GM21528 (cell line): ENCODE results near the gene AP2S1.
"Not testable (repeated sequence)": the region's sequence is repeated elsewhere in the genome, so short reads cannot be mapped to it uniquely, and the experiment has no call there.

Experiments
- ATAC-seq: cut with Tn5 transposase; IDR thresholded peaks from one replicate; pipeline ENCODE4 v1.9.1; 2021; ENCODE audit warnings: mild to moderate bottlenecking, moderate library complexity; ENCODE audit not compliant: unreplicated experiment, low FRiP score

Gene AP2S1

DNA sequence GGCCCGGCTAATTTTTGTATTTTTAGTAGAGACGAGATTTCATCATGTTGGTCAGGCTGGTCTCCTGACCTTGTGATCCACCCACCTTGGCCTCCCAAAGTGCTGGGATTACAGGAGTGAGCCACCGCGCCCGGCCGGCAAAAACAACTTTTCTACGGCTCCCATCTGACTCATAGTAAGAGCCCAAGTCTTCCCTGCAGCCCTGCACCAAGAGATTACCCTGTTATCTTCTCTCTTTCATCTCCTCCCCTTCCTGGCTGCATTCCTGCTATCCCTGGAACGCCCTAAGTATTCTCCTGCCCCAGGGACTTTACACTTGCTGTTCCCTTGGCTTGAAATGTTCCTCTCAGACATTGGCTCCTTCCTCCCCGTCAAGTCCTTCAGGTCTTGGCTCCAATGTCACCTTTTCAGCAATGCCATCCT, 6.6 kb downstream of the AP2S1 start:
- no peak for ATAC-seq

DNA sequence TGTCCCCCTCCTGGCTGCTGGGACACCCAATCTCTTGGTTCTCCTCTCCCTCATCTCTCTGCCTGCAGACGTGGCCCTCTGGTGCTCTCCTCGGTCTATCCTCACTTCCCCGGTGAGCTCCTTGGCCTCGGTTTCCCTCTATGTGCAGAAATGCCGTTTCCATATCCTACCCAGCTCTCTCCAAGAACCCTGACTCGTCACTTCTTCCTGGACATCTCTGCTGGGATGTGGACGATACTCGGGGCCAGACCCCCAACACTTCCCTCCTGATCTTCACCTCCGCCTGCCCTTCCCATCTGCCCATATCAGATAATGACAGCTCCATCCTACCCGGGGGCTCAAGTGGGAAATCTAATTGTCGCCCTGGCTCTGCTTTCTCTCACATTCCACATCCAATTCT, 7.9 kb downstream of the AP2S1 start:
- ATAC-seq = no peak

DNA sequence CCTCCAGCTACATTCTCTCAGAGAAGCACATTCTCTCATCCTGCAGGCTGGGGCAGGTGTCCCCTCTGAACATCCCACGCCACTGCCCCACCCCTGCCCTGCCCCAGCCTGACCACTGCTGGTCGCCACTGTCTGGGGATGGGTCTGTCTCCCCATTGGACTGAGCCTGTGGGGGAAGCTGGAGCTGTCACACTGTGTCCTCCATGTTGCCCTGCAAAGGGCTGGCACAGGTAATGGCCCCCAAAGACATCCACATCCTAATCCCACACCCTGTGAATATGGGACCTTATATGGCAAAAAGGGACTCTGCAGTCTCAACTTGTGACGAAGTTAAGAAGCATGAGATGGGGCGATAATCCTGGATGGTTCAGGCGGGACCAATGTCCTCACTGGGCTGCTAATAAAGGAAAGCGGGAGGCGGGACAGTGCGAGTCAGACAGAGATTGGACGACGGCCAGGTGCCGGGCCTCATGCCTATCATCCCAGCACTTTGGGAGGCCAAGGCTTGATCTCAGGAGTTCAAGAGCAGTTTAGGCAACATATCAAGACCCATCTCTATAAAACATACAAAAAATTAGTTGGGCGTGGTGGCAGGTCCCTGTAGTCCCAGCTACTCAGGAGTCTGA, 9.1 kb downstream of the AP2S1 start:
- no peak for ATAC-seq

DNA sequence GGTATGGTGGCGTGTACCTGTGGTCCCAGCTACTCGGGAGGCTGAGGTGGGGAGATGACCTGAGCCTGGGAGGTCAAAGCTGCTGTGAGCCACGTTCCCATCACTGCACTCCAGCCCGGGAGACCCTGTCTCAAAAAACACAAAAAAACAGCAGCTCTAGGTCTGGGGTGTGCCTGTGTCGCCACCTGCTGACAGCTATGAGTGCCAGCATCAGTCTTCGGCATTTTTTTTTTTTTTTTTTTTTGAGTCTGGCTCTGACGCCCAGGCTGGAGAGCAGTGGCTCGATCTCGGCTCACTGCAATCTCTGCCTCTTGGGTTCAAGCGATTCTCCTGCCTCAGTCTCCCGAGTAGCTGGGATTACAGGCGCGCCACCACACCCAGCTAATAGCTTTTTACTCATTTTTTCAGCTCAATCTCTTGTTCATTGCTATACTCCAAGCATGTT, 10.1 kb downstream of the AP2S1 start:
- no peak for ATAC-seq

DNA sequence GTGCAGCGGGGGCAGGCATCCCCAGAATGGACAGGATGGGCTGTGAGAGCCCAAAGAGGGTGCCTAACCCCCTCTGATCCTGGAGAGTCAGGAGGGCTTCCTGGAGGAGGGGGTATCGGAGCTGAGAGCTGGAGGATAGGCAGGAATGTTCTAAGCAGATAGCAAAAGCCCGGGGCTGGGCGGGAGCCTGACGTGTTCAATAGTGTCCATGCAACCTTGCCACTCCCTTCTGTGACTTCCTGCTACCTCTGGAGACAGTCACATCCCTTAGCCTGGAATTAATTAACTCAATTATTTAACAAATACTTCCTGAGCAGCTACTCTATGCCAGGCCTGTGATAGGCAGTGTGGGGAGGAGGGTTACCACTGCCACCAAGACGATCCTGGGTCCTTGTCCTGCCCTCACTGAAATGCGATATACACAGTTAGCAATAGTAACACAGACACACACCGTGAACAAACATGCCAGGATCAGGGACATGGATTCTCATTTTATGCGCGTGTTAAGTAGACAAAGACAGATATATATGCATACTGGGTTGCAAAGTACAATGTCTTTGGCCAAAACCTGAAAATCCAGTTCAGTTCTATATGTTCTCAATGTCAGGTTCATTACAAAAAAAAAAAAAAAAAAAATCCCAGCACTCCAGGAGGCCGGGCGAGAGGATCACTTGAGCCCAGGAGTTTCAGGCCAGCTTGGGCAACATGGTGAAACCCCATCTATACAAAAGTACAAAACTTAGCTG, 10.7 kb downstream of the AP2S1 start:
- no peak for ATAC-seq

DNA sequence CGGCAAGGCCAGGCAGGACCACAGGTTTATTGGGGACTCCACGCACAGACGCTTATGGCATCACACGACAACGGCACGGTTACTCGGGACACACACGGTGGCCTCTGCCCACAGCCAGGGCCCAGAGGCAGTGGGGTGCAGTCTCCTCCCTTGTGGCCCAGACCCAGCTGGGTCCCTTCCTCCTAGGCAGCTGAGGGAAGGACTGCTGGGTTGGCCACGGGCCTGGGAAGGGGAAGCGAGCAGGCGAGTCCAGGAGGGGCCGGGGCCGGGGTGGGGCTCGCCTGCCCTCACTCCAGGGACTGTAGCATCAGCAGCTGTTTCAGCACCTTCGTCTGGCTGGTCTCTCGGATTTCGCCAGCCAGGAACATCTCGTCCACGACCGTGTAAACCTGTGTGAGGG, 12.5 kb downstream of the AP2S1 start:
- no peak for ATAC-seq

DNA sequence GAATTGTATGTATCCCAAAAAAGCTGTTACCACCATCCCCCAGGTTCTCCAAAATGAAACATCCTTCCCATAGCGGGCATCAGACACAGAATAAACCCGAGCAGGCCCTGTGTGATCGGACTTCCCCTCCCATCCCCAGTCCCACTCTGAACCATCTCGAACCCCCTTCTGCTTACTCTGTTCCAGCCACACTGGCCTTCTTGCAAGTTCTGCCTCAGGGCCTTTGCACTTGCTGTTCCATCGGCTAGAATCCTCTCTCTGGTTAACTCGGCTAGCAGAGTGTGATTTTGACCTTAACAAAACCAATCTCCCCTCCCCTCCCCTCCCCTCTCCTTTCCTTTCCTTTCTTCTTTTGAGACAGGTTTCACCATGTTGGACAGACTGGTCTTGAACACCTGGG, 15.7 kb downstream of the AP2S1 start:
- no peak for ATAC-seq

DNA sequence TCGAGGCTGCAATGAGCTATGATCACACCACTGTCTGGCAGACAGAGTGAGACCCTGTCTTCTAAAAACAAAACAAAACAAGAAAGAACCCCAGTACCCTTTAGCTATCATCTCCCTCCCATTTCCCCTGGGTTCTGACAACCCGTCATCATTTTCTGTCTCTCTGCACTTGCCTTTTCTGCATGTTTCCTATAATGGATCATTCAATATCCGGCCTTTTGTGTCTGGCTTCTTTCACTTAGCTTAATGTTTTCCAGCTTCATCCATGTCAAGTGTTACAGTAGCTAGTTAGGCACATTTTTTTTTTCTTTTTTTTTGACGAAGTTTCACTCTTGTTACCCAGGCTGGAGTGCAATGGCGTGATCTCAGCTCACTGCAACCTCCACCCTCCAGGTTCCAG, 16.5 kb downstream of the AP2S1 start:
- ATAC-seq = no peak

DNA sequence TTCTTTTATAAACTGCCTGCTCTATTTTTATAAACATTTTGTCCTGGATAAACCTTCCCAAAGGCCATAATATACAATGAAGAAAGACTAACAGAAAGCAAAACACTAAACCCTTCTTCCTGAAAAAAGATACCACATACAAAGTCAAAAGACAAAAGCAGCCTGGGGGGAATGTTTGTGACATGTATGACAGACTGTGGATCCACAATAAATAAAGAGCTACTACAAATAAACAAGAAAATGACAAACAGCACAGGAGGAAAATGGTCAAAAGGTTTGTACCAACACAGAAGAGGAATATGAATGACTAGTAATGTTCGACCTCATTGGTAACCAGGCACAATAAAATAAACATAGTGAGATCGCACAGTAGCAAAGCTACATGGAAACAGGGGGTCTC, 19.8 kb downstream of the AP2S1 start:
- ATAC-seq = no peak

DNA sequence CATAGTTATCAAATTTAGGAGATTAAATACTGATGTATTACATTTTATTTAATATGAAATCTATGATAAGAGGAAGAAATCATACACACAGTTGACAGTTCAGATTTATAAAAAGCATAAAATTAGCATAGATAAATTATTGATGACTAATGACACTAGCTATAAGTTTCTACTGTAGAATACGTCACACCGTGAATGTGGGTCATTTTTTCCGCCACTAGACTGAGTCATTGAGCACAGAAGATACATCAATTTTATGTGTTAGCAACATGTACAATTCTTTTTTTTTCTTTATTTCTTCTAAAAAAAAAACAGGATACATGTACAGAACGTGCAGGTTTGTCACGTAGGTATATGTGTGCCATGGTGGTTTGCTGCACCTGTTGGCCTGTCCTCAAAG, 22.2 kb downstream of the AP2S1 start:
- ATAC-seq = no peak

DNA sequence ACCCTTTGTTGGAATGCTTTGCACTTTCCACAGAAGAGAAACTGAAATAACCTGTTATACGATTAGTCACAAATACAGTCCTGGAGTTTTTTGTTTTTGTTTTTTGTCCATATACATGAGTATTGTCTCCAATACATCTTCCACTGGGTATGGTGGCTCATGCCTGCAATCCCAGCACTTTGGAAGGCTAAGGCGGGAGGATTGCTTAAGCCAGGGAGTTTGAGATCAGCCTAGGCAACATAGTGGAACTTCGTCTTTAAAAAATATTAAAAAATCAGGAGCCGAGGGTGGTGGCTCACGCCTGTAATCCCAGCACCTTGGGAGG, 25.0 kb downstream of the AP2S1 start:
- no peak for ATAC-seq

DNA sequence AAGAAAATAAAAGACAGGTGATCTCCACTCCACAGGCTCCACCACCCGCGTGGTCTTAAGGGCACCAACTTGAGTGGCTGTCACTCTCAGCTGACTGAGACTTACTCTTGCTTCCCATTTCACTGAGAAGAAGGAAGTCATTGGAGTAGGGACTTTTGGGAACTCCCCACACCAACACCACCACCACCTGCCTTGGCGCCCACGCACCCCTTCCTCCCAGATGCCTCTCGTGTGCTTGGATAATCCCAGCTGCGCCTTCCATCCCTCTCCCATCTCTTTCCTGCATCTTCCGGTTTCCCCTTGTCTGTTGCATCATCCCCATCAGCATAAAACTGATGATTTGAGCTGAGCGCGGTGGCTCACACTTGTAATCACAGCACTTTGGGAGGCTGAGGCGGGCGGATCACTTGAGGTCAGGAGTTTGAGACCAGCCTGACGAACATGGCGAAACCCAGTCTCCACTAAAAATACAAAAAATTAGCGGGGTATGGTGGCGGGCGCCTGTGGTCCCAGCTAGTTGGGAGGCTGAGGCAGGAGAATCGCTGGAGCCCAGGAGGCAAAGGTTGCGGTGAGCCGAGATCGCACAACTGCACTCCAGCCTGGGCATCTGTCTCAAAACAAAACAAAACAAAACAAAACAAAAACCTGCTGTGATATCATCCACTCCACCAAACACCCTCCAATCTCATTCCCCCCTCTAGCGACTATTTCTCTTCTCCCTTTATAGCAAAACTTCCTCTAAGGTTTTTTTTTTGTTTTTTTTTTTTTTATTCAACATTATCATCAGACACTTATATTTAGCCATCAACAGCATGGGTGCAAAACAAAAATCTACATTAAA, 25.5 kb downstream of the AP2S1 start:
- no peak for ATAC-seq

DNA sequence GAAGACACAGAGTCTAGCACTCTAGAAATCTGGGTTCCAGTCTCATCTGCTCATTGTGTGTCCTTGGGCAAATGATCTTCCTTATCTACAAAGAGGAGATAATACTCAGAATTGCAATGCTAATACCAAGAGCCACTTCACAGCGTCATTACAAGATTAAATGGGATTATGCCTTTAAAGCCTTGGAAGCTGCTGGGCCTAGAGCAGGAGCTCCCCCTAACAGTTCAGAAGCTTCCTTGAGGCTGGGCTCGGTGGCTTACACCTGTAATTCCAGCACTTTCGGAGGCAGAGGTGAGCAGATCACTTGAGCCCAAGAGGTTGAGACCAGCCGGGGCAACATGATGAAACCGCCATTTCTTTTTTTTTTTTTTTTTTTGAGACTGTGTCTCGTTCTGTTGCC, 27.6 kb downstream of the AP2S1 start:
- no peak for ATAC-seq

DNA sequence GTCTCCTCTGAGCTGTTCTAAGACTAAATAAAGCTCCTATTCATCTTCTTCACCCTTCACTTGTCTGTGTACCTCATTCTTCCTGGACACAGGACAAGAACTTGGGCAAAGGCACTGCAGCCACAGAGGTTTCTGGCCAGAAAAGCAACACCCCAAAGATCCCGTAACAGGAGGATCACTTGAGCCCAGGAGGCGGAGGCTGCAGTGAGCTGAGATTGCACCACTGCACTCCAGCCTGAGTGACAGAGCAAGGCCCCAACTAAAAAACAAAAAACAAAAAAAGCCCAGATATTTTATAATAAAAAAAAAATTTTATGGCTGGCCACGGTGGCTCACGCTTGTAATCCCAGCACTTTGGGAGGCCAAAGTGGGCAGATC, 28.2 kb downstream of the AP2S1 start:
- not testable (repeated sequence) for ATAC-seq

DNA sequence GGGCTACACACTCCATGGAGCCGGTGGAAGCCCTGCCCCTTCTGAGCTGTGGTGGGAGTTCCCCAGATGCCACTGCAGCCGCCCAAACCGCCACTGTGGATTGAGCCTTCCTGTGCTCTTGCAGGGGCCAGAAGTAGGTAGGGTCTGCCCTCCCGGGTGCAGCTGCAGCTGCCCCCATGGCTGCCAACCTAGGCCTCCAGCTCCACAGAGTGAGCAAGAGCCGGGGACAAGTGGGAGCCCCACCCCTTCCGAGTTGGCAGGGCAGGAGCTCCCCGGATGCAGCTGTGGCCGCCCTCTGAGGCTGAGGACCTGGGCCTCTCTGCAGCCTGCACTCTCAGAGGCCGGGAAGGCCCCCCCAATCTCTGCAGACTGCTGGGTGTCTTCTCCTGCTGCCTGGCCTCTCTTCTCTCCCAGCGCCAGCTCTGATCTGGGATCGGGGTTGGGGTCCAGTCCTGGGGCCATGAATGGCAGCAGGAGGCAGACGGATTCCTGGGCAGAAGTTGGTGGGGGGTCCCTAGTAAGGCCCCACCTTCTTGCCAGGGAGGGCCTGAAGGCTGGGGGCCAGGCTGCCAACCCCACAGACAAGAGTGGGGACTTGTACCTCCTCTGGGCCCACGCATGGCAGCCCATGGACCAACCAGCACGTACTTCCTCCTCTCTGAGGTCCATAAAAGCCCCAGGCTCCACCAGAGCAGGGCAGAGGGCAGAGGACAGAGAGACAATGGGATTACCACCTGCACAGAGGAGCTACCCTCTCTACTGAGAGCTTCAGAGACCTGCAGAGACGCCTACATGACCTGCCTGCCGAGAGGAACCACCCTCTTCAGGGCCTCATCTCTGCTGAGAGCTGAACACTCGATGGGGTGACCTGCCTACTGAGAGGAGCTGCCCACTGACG, 28.9 kb downstream of the AP2S1 start:
- ATAC-seq = no peak

DNA sequence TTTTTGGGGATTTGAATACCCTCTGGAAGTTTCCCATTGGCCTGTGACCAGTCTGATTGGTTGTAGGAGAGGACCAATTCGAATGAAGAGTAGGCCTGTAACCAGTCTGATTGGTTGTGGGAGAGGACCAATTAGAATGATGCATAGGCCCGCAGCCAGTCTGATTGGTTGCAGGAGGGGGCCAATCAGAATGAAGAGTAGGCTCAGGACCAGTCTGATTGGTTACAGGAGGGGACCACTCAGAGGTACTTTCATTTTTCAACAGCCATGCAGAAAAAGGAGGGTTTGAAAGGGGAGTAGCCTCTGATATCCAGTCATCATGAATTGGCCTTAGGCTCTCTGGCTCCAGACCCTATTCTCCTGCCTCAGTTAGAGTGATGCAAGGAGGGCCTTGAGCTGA, 31.8 kb downstream of the AP2S1 start:
- no peak for ATAC-seq

DNA sequence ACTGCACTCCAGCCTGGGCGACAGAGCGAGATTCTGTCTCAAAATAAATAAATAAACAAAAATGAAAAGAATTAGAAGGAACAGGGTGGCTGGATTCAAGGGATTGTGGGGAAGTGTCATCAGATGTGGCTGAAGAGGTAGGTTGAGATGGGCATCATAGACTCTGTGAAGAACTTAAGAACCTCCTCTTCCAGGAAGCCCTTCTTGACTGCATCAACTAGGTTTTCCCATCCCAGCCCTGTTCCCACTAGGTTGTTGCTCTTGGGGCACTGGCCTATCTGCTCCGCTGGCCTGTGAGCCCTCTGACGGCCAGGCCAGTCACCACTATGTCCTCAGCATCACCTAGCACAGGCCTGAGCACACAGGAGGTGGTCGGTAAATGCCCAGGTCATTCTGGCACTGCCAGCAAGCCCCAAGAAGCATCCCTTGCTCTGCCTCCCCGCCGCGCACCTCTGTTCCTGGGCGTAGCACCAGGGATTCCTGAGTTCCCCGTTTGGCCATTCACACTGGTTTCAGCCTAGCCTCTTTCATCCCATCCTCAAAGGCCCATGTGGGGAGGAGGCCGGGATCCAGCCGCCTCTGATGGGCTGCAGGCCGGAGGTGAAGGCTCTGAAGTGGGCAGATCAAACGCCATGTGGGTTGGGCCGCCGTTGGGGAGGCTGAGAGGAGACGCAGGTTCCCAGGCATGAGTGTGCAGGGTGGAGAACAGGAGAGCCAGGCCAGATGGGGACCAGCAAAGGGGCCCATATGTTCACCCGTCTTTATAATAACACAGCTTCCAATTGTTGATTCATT, 34.6 kb downstream of the AP2S1 start:
- ATAC-seq = no peak

DNA sequence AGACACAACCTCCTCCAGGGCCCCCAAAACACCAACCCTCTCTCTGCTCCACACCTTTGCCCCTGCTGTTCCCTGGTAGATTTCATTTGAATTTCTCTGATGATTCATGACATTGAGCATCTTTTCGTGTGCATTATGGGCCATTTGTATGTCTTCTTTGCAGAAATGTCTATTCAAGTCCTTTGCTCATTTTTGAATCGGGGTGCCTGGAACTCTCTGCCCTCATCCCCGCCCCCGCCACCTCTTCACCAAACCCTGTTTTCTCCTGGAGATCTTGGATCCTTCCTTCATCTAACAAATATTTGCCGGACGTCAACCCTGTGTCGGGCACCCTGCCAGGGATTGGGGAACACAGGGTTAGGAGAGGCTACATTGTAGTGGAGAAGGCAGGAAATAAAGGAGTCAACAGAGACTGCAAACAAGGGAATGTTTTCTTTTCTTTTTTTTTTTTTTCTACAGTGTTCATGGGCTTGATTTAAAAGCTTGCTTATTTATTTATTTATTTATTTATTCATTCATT, 36.7 kb downstream of the AP2S1 start:
- ATAC-seq = no peak

DNA sequence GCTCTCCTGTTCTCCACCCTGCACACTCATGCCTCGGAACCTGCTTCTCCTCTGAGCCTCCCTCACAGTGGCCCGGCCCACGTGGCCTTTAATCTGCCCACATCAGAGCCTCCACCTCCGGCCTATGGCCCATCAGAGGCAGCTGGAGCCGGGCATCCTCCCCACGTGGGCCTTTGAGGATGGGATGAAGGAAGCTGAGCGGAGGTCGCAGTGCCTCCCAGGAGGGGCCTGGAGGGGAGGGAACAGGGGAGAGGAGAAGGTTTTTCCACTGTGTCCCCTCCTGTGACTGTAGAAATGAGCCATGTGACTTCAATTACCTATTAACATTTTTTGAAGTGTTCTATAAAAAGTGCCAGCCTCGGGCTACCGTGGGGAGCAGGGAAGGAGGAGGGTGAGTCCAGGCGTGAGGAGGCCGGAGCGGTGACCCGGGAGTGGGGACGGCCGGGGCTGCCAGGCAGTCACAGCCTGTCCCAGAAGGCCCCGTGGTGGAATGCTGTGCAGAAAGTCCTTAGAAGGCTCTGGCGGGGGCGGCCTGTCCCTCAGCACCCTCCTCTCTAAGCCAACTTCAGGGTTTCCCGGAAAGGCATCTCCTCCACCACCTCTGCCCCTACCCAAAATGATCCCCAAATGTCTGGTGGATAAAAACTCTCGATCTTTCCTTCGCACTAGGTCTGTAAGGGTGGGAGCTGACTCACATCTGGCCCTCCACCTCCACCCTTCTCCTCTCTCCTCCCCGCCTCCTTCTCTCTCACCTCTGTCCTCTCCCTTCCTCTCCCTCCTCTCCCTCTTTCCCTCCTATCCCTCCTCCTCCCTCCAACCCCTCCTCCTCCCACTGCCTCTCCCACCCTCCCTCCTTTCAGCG, 37.4 kb downstream of the AP2S1 start:
- ATAC-seq = no peak
